NCI-H187 treated with DMSO at 0.1 percent for 48 hours (cell line): Measurements from ENCODE around the gene PI3.
"Not testable (repeated sequence)": the region's sequence is repeated elsewhere in the genome, so short reads cannot be mapped to it uniquely, and the experiment has no call there.

Experiments used
- DNase-seq: peaks from one replicate; lab custom pipeline; 2025; lab: John Stamatoyannopoulos, UW

Gene PI3, protein sequence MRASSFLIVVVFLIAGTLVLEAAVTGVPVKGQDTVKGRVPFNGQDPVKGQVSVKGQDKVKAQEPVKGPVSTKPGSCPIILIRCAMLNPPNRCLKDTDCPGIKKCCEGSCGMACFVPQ

GRCh38 chr20:45174434-45175364 lies at the start of gene PI3:
Gene PI3 (plus strand): TSS chr20:45174902. CDS start chr20:45174923, 21 bp downstream.
- no peak for DNase-seq

- no peak for DNase-seq
Observed at GRCh38 chr20:45128099-45128498, 46.6 kb upstream of the PI3 start.

- DNase-seq, result no peak
Observed at GRCh38 chr20:45136911-45137310, 37.8 kb upstream of the PI3 start.

DNA sequence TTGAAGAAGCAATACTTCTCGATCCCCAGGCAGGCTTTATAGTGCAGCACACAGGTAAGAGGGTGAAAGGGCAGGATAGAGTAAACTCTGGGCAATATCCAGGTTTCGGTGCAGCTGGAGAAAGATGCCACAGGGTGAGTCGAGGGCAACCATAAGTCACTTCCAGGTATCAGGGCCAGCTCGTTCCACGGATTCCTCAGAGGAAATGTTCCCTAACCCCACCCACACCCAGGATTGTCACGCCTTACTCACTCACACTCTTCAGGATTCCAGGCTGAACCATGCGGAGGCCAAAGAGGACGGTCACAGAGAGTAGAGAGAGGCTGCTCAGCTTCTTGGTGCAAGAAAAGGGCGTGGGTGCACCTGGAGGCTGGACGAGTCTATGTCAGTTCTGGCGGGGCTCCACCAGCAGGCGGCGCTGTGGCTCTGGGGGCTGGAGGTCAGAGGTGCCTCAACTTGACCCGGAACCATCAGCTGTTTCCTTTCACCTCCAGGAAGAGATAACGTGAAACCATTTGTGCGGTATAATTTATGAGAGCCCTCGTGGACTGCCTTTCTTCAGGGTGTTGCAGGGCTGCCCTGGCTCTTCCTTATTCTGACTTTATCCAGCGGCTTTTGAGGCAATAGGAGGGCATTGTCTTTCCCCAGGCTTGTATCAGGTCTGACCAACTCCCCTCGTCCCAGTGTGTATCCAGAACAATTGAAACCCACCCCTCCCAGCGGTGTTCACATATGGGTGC lies 36.0 kb upstream of the PI3 start:
- no peak for DNase-seq

DNA sequence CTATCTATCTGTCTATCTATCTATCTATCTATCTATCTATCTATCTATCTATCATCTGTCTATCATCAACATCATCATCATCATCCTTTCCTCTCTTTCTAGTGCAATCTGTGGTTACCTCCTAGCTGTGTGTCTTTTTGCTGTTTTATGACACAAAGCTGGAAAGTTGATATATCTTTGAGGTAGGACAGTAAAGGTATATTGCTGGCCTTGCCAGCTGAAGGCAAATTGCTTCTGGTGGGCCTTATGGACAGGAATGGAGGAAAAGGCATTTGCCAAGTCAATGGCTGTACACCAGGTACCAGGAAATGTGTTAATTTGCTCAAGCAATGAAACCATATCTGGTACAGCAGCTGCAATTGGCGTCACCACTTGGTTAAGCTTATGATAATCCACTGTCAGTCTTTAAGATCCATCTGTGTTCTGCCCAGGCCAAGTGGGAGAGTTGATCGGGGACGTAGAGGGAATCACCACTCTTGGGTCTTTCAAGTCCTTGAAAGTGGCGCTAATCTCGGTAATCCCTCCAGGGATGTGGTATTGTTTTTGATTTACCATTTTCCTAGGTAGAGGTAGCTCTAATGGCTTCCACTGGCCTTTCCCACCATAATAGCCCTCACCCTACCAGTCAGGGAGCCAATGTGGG lies 34.8 kb upstream of the PI3 start:
- DNase-seq, result not testable (repeated sequence)

DNA sequence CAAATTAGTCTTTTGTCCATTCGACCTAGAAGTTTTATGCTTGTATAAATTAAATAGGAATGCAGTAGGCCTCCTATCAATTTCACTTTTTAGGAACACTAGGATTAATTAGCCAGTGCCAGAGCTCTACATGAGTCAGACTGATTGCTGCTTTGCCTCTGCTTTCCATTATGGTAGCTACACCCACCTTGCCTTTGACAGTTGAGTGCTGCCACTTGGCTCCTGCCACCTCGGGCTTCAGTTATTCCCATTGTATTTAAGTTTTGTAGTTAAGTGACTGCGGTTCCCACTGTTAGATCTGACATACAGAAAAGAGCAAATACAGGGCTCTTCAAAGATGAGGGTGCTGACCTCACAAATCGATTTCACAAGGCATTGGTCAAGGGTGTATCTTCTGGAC lies 33.9 kb upstream of the PI3 start:
- no peak for DNase-seq

DNA sequence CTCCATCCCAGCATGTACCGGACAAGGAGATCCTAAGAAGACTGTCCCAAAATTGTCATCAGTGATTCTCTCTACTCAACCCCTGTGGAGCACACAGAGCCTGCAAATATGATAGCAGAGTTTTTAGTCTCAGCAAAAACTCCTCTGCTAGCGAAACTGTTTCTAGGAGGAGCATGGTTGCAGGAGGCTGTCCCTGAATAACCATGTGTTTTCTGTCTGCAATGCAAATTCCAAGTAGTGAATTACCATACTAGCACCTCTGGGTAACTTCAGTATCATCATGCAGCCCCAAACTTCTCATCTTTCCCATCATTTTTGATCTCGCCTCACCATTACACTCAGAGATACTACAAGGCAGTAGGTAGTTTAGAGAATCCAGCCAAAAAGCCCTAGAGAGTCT lies 25.6 kb upstream of the PI3 start:
- no peak for DNase-seq

GRCh38 chr20:45152405-45152804 lies 22.3 kb upstream of the PI3 start:
- no peak for DNase-seq

GRCh38 chr20:45153147-45153546 lies 21.6 kb upstream of the PI3 start:
- DNase-seq, result no peak

- no peak for DNase-seq
Observed at GRCh38 chr20:45153752-45154151, 20.9 kb upstream of the PI3 start.

GRCh38 chr20:45154183-45154582 lies 20.5 kb upstream of the PI3 start:
- no peak for DNase-seq

- not testable (repeated sequence) for DNase-seq
Observed at GRCh38 chr20:45154794-45155193, 19.9 kb upstream of the PI3 start.

- DNase-seq, result no peak
Observed at GRCh38 chr20:45156713-45157112, 18.0 kb upstream of the PI3 start.

GRCh38 chr20:45157962-45158361 lies 16.7 kb upstream of the PI3 start:
- no peak for DNase-seq

DNA sequence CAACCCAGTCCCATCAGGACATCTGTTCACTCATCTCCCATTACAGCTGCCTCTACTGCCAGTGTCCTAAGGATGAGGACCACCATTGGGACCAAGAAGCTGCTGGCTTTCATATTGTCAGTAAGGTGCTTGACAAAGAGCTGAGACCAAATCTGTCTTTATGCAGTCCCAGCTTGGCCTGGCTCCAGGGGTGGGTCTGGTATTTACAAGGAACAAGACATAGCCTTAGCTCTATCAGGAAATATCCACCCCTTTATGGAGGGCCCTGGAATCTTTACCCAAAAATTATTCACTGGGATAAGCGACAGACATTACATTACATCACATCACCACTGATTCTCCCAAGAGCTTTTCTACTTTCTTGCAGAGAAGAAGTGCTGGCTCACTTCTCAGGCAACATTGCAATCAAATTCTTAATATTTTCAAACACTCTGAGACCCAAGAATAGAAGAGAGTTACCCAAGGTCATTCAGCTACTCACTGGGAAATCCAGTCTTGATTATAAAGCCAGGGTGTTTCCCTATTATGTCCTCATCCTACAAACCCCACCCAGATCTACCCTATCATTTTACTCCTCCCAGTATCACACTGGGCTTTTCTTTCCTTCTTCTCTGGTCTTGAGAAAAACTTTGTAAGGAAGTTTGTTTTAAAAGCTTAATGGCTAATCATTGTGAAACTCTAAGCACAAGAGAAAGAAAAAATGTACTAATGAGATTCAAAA lies 11.5 kb upstream of the PI3 start:
- DNase-seq, result no peak

GRCh38 chr20:45164906-45165305 lies 9.8 kb upstream of the PI3 start:
- DNase-seq, result no peak

DNA sequence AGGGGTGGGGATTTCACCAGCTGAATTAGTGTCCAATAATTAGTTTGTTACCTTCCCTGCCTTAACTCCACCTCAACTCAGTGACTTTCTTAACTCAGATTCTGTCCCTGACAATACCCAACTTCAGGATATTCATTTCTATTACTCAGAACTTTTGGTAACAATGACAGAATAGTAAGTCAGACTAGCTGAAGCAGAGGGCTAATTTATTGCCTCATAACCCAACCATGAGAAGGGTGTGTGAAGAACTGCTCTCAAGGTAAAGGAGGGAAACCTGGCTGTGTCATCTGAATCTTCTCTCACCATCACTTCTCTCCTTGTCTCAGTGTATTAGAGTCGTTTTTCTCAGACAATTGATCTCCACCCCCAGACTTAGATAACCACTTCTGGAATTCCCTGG lies 1.2 kb upstream of the PI3 start:
- DNase-seq, result no peak

- no peak for DNase-seq
Observed at GRCh38 chr20:45176526-45177267, 2.0 kb downstream of the PI3 start.

DNA sequence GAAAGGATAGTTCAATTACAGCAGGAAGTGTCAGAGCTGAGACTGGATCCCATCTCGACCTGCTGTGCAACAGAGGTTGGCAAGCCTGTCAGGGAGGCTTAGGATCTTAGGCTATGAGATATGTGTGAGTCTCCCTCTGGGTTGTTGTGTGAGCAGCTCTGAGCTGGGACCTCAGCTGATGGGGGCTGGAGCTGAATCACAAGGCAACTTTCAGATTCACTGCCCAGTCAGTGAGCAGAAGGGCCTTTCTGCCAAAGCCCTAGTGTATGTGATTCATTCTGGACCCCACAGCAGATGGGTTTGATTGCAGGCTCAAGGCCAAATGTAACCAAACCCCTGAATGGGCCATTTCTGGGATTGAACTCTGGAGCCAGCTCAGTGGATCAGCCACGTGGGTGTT lies 4.5 kb downstream of the PI3 start:
- DNase-seq, result no peak

DNA sequence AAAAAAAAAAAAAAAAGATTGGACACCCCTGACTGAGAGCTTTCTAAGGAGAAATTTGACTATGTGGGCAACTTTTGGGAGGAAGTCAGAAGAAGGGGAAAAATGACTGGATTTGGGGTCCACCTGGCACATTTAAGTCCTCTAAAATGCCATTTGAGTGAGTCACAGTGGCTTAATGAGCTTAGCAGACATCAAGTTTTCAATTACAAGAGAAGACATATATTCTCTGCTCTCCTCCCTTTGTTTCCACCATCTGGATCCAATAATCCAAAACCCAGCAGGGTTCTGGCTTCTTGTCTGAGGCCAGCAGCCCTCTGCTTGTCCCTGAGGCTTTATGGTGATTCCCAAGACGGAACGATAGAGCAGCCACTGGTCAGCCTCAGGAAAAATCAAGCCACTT lies 6.9 kb downstream of the PI3 start:
- no peak for DNase-seq

DNA sequence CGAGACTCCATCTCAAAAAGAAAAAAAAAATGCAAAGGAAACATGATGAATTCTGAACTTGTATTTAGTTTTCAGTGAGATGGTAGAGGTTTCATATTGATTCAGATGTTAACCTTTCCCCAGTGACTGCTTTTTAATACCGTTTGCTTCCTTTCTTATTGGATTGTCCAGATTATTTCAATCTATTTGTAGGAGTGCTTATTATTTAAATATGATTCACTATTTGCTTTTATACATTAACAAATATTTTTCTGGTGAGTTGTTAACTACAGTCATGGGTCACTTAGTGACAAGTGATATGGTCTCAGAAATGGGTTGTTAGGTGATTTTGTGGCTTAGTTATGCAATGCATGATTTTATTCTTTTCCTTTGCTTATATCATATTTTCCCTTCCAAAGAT lies 8.4 kb downstream of the PI3 start:
- no peak for DNase-seq
